Stimulated activated CD4-positive, alpha-beta T cell treated with anti-CD3 and anti-CD28 coated beads, Interleukin-1b, Interleukin-23, amount 100 ng/mL, for 24 hours (primary cell): ENCODE results near the gene PPM1E.

ENCODE experiments used
- DNase-seq, 4 experiments: peaks; one replicate each; pipeline ENCODE4 v3.0.0-alpha.2; 2020; ENCODE audit warnings: low read depth in 4 of 4, low spot score in 1 of 4

PPM1E gene

DNA sequence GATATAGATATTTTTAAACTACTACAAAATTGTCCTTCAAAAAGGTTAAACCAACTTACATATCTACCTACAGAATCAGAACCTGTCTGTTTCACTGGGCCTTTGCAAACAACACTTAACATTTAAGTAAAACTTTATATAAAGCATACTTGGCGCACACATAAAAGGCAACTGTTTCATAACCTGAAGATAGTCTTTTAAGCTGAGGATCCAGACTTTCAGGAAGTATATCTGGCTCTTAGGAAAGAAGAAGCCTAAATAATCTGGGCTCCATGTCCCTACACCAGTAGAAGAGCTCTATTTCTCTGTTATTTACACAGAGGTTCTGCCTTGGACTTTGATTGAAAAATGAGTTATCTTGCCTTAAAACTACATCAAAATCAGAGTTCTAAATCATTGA, 275.2 kb downstream of the PPM1E start:
- no peak for DNase-seq
